Tibial nerve (tissue), 4 donors: ENCODE data around the gene SRPK1. TPM values are rescaled to one million over a fixed set of nuclear protein-coding genes. Genes with fewer than 3 reads are reported as not detected.

Experiments used
- DNase-seq, 2 donors: peaks; one replicate each; pipeline ENCODE4 v3.0.0-alpha.2; 2019; ENCODE audit warnings: low spot score in 2 of 2
- H3K27ac ChIP-seq, 4 donors: fragments of 200-600 bp; sonication (generic) in 3 of 4; one replicate each; pipeline ENCODE4 v1.5.1; 2017 to 2019; ENCODE audit warnings: mild to moderate bottlenecking in 1 of 4
- H3K27me3 ChIP-seq, 2 donors: fragments of 200-600 bp; sonication (generic) in 1 of 2; one replicate each; pipeline versions ENCODE4 v1.5.1 to v1.6.0; 2017 to 2019
- H3K36me3 ChIP-seq, 3 donors: fragments of 200-600 bp; sonication (generic); one replicate each; pipeline ENCODE4 v1.5.1; 2018 to 2019
- H3K4me1 ChIP-seq, 4 donors: fragments of 200-600 bp; sonication (generic) in 3 of 4; one replicate each; pipeline ENCODE4 v1.5.1; 2017 to 2019
- H3K4me3 ChIP-seq, 4 donors: fragments of 200-600 bp; sonication (generic) in 3 of 4; one replicate each; pipeline ENCODE4 v1.5.1; 2017 to 2019; ENCODE audit warnings: mild to moderate bottlenecking in 1 of 4, moderate library complexity in 1 of 4
- H3K9me3 ChIP-seq, 4 donors: fragments of 200-600 bp; sonication (generic) in 3 of 4; one replicate each; pipeline ENCODE4 v1.5.1; 2017 to 2019
- EP300 ChIP-seq, 2 donors: sonication (generic); formaldehyde crosslinking; IDR thresholded peaks; one replicate each; pipeline ENCODE4 v1.6.1; 2017; ENCODE audit warnings: antibody characterized with exemption in 2 of 2, mild to moderate bottlenecking in 1 of 2
- POLR2A ChIP-seq, 2 donors: fragments of 450-650 bp; IDR thresholded peaks; one replicate each; pipeline ENCODE4 v1.6.1; 2017; ENCODE audit warnings: antibody characterized with exemption in 2 of 2, mild to moderate bottlenecking in 2 of 2, moderate library complexity in 2 of 2
- WGBS, 2 donors: methylation state at CpG; one replicate each; pipeline ENCODE4 v1.1.5; 2018; 5-methylcytosine and 5-hydroxymethylcytosine counted together
- total RNA-seq, 4 donors: library from RNA; depleted of rRNA; stranded (reverse); fragments of >200 nt; gene quantifications; one replicate each; pipeline ENCODE4 v1.1.0, GENCODE V29; 2016
- TF ChIP-seq, protein P1 (sequence below), 5 experiments: fragments of 200-600 bp in 3 of 5; fragments of 450-650 bp in 2 of 5; sonication (generic) in 3 of 5; IDR thresholded peaks; one replicate each; pipeline ENCODE4 v1.5.1; 2016 to 2019; ENCODE audit warnings: antibody characterized with exemption in 5 of 5, mild to moderate bottlenecking in 3 of 5, moderate library complexity in 2 of 5

The SRPK1 gene
- total RNA-seq, 4 donors from 2014 or later, result 23.2 to 48.0 (median 40.2) TPM

DNA sequence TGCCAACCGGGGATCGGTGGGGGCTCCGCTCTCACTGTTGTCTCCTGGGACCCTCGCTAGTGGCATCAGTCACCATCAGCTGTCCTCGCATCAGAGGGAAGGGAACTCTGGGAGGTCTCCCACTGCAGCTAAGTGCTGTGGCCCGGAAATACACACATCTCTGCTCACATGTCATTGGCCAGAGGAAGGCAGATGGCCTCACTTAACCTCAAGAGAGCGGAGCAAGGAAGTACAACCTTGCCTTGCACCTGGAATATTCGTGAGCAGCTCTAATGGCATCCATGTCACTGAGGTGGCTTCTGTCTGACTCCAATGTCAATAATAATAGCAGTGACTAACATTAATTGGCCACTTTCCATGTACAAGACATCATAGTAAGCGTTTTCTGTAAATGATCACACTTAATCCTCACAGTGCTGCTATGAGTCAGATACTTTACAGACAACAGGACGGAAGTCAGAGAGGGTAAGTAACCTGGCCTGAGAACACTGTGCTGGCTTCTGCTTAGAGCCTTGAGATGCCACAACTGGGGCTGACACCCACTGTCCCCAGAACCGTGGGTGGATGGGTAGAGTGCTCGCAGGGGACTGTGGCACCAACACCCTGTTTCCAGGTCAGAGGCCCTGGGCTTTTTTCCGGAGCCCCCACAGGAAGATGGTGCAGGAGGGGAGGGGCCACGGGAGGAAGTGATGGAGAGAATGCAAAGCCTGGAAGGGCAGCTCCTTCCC, 109.8 kb downstream of the SRPK1 start:
- Histone ChIP-seq H3K36me3 (no peaks in the 10 kb centered on the region), H3K27ac (no peak overlapping the region), H3K4me1 (no peaks in the 10 kb centered on the region), H3K27me3 (peaks cover 0 to 12% of the 10 kb centered on the region in 2 donors), H3K9me3 (peaks cover 0 to 1% (median 0%) of the 10 kb centered on the region in 4 donors), H3K4me3 (no peak overlapping the region)
- no peak for DNase-seq
- 65 to 77% methylated on average over 14 of the region's 14 CpGs for WGBS, 2 donors
- TF ChIP-seq EP300 (IDR thresholded peaks at IDR 0.05) (no peak), POLR2A (IDR thresholded peaks at IDR 0.05) (no peak)
- TF ChIP-seq, protein P1, sequence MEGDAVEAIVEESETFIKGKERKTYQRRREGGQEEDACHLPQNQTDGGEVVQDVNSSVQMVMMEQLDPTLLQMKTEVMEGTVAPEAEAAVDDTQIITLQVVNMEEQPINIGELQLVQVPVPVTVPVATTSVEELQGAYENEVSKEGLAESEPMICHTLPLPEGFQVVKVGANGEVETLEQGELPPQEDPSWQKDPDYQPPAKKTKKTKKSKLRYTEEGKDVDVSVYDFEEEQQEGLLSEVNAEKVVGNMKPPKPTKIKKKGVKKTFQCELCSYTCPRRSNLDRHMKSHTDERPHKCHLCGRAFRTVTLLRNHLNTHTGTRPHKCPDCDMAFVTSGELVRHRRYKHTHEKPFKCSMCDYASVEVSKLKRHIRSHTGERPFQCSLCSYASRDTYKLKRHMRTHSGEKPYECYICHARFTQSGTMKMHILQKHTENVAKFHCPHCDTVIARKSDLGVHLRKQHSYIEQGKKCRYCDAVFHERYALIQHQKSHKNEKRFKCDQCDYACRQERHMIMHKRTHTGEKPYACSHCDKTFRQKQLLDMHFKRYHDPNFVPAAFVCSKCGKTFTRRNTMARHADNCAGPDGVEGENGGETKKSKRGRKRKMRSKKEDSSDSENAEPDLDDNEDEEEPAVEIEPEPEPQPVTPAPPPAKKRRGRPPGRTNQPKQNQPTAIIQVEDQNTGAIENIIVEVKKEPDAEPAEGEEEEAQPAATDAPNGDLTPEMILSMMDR (IDR thresholded peaks at IDR 0.05), result no peak

DNA sequence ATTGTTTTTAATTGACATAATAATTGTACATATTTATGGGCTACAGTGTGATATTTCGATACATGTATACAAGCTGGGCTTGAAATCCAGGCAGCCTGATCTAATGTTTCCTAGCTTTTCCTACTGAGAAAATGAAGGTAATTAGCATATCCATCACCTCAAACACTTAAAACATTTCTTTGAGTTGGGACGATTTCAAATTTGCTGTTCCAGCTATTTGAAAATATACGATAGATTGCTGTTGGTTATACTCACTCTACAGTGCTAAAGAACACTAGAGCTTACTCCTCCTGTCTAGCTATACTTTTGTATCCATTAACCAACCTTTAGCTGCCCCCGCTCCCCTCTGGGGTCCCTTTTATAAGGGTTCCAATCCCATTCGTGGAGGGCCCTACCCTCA, 111.1 kb downstream of the SRPK1 start:
- Histone ChIP-seq H3K9me3 (no peaks in the 10 kb centered on the region), H3K27me3 (peaks cover 0 to 25% of the 10 kb centered on the region in 2 donors), H3K36me3 (no peaks in the 10 kb centered on the region), H3K4me3 (no peak overlapping the region), H3K4me1 (peaks cover 0 to 7% (median 2%) of the 10 kb centered on the region in 4 donors), H3K27ac (no peak overlapping the region)
- no peak for TF ChIP-seq POLR2A (IDR thresholded peaks at IDR 0.05)
- TF ChIP-seq, protein P1 (IDR thresholded peaks at IDR 0.05), result no peak
- TF ChIP-seq EP300 (IDR thresholded peaks at IDR 0.05), result no peak
- no peak for DNase-seq
- 73 to 79% methylated on average over 5 of the region's 5 CpGs for WGBS, 2 donors

DNA sequence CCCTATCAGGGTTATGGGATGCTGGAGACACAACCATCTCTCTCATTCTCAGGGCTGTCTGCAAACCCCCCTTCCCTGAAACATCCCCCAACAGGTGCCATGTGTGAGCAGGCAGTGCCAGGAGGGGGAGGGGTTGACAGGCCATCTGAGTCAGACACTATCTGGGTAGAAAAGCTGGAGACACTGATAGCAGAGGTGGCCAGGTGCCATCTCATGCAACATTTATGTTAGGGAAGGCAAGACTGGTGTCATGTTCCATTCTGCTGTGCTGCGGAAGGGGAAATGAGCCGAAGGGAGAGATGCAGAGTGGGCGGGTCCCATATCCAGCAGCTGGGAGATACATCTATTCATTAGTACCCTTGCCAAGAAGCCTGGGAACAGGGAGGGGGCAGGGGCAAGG, 112.2 kb downstream of the SRPK1 start:
- no peak overlapping the region for H3K4me3 ChIP-seq
- H3K27me3 ChIP-seq, result peaks cover 0 to 26% of the 10 kb centered on the region in 2 donors
- 47 to 60% methylated on average over 3 of the region's 3 CpGs for WGBS, 2 donors
- TF ChIP-seq, protein P1 (IDR thresholded peaks at IDR 0.05), result no peak
- TF ChIP-seq POLR2A (IDR thresholded peaks at IDR 0.05), result no peak
- no peaks in the 10 kb centered on the region for H3K9me3 ChIP-seq
- H3K36me3 ChIP-seq, result no peaks in the 10 kb centered on the region
- no peak overlapping the region for H3K27ac ChIP-seq
- DNase-seq, result no peak
- peaks cover 0 to 7% (median 2%) of the 10 kb centered on the region in 4 donors for H3K4me1 ChIP-seq

DNA sequence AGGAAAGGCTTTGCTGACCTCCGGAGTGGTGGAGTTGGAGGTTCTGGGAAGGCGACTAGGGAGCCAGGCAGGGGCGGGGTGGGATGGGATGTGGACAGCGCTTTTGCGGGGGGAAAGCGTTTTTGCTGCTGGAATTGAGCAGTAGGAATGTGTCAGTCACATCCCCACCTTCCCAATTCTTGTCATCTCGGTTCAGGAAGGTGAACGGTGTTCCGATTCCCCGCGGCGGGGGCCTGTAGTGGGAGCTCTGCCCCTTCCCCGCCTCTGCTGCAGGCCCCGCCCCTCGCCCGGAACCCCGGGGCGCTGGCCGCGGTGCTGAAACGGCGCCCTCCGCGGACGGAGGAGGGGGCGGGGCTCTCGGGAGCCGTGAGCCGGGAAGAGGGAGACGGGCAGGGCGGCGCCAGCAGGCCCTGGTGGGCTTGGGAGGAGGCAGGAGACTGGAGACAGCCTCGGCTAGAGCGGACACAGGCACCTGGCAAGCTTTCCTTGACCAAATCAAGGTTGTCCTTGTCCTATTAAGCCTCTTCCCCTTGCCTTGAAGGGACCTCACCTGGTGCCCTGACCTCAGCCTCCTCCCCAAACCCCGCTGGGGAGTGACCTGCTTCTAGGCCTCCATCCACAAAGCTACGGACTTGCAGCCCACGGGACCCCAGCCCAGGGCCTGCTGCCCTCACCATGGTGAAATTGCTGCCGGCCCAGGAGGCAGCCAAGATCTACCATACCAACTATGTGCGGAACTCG, 115.7 kb downstream of the SRPK1 start, which contains the start of gene LHFPL5:
TSS of gene LHFPL5 (plus strand) at position 357 of the 741 bp plus-strand sequence. CDS start at position 676, 319 bp downstream.
- TF ChIP-seq, protein P1 (IDR thresholded peaks at IDR 0.05), result no peak
- TF ChIP-seq POLR2A (IDR thresholded peaks at IDR 0.05) (no peak), EP300 (IDR thresholded peaks at IDR 0.05) (no peak)
- WGBS, 2 donors, result 16 to 19% methylated on average over 33 of the region's 40 CpGs
- DNase-seq, result no peak
- no peak within 1 kb of the TSS for H3K27ac ChIP-seq
- H3K36me3 ChIP-seq, result no peaks in the 10 kb centered on the region
- peaks cover 0 to 26% of the 10 kb centered on the region in 2 donors for H3K27me3 ChIP-seq
- H3K4me3 ChIP-seq, result no peak within 1 kb of the TSS
- H3K9me3 ChIP-seq, result no peaks in the 10 kb centered on the region
- peaks cover 0 to 7% (median 2%) of the 10 kb centered on the region in 4 donors for H3K4me1 ChIP-seq

DNA sequence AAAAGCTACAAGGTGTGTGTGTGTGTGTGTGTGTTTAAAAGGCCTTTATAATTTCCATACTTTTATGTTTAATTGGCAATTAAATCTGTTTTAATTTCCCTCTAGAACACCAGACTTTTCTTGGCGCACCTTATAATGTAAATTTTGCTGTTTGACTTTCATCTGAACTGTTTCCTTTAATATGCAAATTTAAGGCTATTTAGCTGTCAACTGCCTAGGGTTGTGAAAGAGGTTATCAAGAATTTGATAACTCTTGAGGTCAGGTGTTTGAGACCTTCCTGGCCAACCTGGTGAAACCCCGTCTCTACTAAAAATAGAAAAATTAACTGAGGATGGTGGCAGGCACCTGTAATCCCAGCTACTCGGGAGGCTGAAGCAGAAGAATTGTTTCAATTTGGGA, 119.8 kb downstream of the SRPK1 start:
- TF ChIP-seq EP300 (IDR thresholded peaks at IDR 0.05) (no peak), POLR2A (IDR thresholded peaks at IDR 0.05) (no peak)
- TF ChIP-seq, protein P1 (IDR thresholded peaks at IDR 0.05), result no peak
- 78 to 81% methylated on average over 3 of the region's 3 CpGs for WGBS, 2 donors
- no peak overlapping the region for H3K4me3 ChIP-seq
- no peak for DNase-seq
- peaks cover 0 to 14% of the 10 kb centered on the region in 2 donors for H3K27me3 ChIP-seq
- no peak overlapping the region for H3K27ac ChIP-seq
- H3K4me1 ChIP-seq, result peaks cover 0 to 7% (median 2%) of the 10 kb centered on the region in 4 donors
- H3K9me3 ChIP-seq, result no peaks in the 10 kb centered on the region
- no peaks in the 10 kb centered on the region for H3K36me3 ChIP-seq
